Nephron progenitor cell (in vitro differentiated cells): Measurements from ENCODE around the gene CREG1.

Experiments used
- DNase-seq: peaks from one replicate; pipeline ENCODE4 v3.0.0; 2021
- H3K27ac Mint-ChIP-seq: 2 replicates; pipeline ENCODE4 v1.8.0; 2021; ENCODE audit warnings: mild to moderate bottlenecking, moderate library complexity, mixed read lengths
- H3K27me3 Mint-ChIP-seq: 2 replicates; pipeline ENCODE4 v1.8.0; 2021; ENCODE audit warnings: mild to moderate bottlenecking, low read depth, mixed read lengths; ENCODE audit not compliant: poor library complexity
- H3K36me3 Mint-ChIP-seq: 2 replicates; pipeline ENCODE4 v1.8.0; 2021; ENCODE audit warnings: low read depth, mixed read lengths
- H3K4me1 Mint-ChIP-seq: 2 replicates; pipeline ENCODE4 v1.8.0; 2021; ENCODE audit warnings: mixed read lengths
- H3K4me3 Mint-ChIP-seq: 2 replicates; pipeline ENCODE4 v1.8.0; 2021; ENCODE audit warnings: mild to moderate bottlenecking, moderate library complexity, mixed read lengths
- H3K9me3 Mint-ChIP-seq: 2 replicates; pipeline ENCODE4 v1.8.0; 2021; ENCODE audit warnings: mild to moderate bottlenecking, moderate library complexity, mixed read lengths
- CTCF ChIP-seq: fragments of 200-600 bp; sonication (generic); IDR thresholded peaks from 2 replicates; pipeline ENCODE4 v1.5.0; 2021; ENCODE audit warnings: antibody characterized with exemption

CREG1 gene

GRCh38 chr1:167520711-167521206 lies 32.8 kb downstream of the CREG1 start:
- Mint-ChIP-seq H3K4me3 (no peak overlapping the region), H3K27ac (no peak overlapping the region), H3K4me1 (peaks cover 21% of the 10 kb centered on the region), H3K36me3 (no peaks in the 10 kb centered on the region), H3K27me3 (peaks cover 11% of the 10 kb centered on the region), H3K9me3 (peaks cover 31% of the 10 kb centered on the region)
- TF ChIP-seq CTCF = no peak
- DNase-seq = no peak

- no peak for DNase-seq
- TF ChIP-seq CTCF = no peak
- H3K4me1 Mint-ChIP-seq = peaks cover 14% of the 10 kb centered on the region
- no peak within 1 kb of the TSS for H3K4me3 Mint-ChIP-seq
- H3K27ac Mint-ChIP-seq = no peak within 1 kb of the TSS
- peaks cover 18% of the 10 kb centered on the region for H3K9me3 Mint-ChIP-seq
- H3K36me3 Mint-ChIP-seq = no peaks in the 10 kb centered on the region
- H3K27me3 Mint-ChIP-seq = peaks cover 8% of the 10 kb centered on the region
Observed at GRCh38 chr1:167518331-167518700, 35.2 kb downstream of the CREG1 start, which contains the start of gene CD247. TSS of gene CD247 (minus strand) at chr1:167518529. CDS start at chr1:167518465, 64 bp downstream.

GRCh38 chr1:167517535-167518330 lies 35.8 kb downstream of the CREG1 start:
- Mint-ChIP-seq H3K36me3 (no peaks in the 10 kb centered on the region), H3K27me3 (peaks cover 9% of the 10 kb centered on the region), H3K4me3 (no peak overlapping the region), H3K4me1 (peaks cover 16% of the 10 kb centered on the region), H3K9me3 (peaks cover 12% of the 10 kb centered on the region), H3K27ac (no peak overlapping the region)
- DNase-seq = no peak
- no peak for TF ChIP-seq CTCF

DNA sequence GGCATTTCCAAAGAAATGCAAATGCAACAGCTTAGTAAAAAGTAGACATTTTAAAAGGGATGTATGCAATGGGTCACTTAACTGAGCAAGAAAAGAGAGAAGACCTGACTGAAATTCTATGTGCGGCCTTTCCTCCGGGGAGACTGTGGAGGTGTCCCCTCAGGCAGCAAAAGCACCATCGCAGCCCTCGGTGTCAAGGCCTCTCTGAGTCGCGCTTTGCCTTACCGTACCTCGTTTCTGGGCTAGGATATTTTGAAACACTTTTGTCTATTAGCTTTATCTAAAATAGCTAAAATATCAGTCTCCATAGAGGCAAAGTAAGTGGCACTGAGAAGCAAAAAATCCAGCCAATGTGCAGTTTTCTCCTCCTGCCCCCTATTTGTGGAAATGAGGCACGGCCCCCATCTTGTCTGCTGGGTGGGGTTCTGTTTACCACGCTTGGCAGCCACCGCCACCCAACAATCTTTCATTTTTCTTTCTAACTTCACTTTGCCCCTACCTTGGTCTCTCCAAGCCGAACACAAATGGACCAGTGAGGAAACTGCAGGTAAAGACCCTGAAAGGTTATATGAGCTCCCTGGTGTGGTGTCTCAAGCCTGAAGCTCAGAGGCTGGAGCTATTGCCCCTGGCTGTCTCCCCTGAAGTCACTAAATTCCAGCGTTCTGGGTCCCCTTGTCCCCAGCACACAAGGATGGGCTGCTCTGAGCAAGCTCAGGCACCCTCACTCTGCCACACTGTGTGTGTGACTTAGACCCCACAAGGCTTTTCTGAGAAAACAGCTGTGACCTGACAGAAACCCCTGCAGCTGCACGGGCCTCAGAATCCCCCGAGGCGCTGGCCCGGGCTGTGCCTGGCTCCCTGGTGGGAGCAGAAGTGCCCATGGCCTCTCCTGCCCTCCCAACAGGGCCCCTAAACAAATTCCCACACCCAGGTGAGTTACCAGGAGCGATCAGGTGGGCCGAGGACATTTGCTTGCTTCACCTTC lies 36.9 kb downstream of the CREG1 start:
- Mint-ChIP-seq H3K9me3 (peaks cover 2% of the 10 kb centered on the region), H3K36me3 (no peaks in the 10 kb centered on the region)

DNA sequence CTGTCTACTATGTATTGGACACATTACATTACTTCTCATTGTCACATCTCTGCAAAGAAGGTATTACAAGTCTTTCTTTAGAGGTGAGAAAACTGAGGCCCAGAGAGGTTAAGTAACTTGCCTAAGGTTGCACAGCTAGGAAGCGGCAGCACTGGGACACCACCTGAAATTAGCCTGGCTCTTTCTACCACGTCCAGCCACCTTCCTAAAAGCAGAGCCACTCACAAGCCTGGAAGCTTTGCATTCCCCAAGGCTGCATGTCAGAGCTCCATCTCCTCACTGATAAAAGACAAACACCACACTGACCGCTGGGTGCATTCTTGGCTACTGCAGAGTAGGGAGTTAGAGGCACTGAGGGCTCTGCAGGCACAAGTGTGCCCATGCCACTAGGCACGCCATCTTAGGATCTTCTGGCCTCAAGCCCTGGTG lies 37.7 kb downstream of the CREG1 start:
- no peak for DNase-seq
- no peak for TF ChIP-seq CTCF
- H3K36me3 Mint-ChIP-seq = no peaks in the 10 kb centered on the region
- no peak overlapping the region for H3K4me3 Mint-ChIP-seq
- peaks cover 13% of the 10 kb centered on the region for H3K27me3 Mint-ChIP-seq
- no peak overlapping the region for H3K27ac Mint-ChIP-seq
- H3K4me1 Mint-ChIP-seq = peaks cover 27% of the 10 kb centered on the region
- no peaks in the 10 kb centered on the region for H3K9me3 Mint-ChIP-seq

More for the DNA sequence above, 36.9 kb downstream of the CREG1 start:
- H3K27me3 Mint-ChIP-seq = peaks cover 12% of the 10 kb centered on the region
- H3K27ac Mint-ChIP-seq = no peak overlapping the region
- TF ChIP-seq CTCF = no peak
- H3K4me1 Mint-ChIP-seq = peaks cover 26% of the 10 kb centered on the region
- DNase-seq = no peak
- H3K4me3 Mint-ChIP-seq = no peak overlapping the region
